GM12875 (cell line): ENCODE data around the gene CDK11A.
"Not testable (repeated sequence)": the region's sequence is repeated elsewhere in the genome, so short reads cannot be mapped to it uniquely, and the experiment has no call there.

ENCODE experiments used
- H3K4me3 ChIP-seq: one replicate; pipeline ENCODE4 v1.5.1; 2011; ENCODE audit warnings: low read depth, low read length, control low read depth
- TF ChIP-seq, protein P1 (sequence below): IDR thresholded peaks from 2 replicates; pipeline ENCODE4 v1.5.1; 2011; ENCODE audit warnings: low read depth, mild to moderate bottlenecking, control low read depth, inconsistent platforms, low read length, moderate library complexity, borderline replicate concordance; ENCODE audit not compliant: insufficient read depth

The CDK11A gene

GRCh38 chr1:1703796-1704195, 20.4 kb downstream of the CDK11A start:
- TF ChIP-seq, protein P1, sequence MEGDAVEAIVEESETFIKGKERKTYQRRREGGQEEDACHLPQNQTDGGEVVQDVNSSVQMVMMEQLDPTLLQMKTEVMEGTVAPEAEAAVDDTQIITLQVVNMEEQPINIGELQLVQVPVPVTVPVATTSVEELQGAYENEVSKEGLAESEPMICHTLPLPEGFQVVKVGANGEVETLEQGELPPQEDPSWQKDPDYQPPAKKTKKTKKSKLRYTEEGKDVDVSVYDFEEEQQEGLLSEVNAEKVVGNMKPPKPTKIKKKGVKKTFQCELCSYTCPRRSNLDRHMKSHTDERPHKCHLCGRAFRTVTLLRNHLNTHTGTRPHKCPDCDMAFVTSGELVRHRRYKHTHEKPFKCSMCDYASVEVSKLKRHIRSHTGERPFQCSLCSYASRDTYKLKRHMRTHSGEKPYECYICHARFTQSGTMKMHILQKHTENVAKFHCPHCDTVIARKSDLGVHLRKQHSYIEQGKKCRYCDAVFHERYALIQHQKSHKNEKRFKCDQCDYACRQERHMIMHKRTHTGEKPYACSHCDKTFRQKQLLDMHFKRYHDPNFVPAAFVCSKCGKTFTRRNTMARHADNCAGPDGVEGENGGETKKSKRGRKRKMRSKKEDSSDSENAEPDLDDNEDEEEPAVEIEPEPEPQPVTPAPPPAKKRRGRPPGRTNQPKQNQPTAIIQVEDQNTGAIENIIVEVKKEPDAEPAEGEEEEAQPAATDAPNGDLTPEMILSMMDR = no peak
- no peak overlapping the region for H3K4me3 ChIP-seq

GRCh38 chr1:1702506-1702905, 21.7 kb downstream of the CDK11A start:
- H3K4me3 ChIP-seq = not testable (repeated sequence)

DNA sequence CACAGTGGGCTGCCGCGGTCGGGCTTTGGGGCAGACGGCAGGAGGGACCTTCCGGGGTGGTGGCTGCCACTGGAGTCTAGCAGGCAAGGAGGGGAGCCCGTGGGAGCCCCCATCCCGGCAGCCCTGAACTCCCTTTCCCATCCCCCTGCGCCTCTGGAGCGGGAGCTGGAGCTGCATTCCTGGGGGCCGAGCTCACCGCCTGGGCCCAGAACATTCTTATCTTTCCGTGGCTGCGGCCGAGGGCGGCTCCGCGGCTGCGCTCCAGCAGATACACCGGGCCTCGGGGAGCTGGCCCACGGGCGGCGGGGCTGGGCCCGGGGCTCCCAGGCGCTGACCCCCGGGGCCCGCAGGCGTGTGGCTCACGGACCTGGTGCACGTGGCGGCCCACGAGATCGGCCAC, 23.6 kb downstream of the CDK11A start:
- not testable (repeated sequence) for H3K4me3 ChIP-seq

- not testable (repeated sequence) for H3K4me3 ChIP-seq
Observed at GRCh38 chr1:1700067-1700466, 24.1 kb downstream of the CDK11A start.

DNA sequence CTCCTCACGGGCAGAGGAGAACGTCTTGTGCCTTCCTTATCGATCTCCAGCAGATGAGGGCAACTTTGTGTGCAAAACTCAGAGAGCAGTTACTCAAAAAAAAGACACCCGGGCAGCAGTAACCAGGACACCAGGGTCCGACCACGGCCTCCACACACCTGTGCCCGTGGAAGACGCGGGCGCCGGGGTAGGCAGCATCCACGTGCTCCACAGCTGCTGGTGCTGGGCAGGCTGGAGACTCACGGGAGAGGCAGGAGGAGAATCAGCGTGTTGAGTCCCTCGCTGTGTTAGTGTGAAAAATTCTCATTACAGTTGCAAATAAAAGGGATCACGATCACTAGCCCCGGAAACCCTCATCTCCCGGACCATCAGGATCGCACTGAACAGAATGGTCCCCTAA, 25.1 kb downstream of the CDK11A start:
- H3K4me3 ChIP-seq = not testable (repeated sequence)

- not testable (repeated sequence) for H3K4me3 ChIP-seq
Observed at GRCh38 chr1:1697358-1698183, 26.6 kb downstream of the CDK11A start.

DNA sequence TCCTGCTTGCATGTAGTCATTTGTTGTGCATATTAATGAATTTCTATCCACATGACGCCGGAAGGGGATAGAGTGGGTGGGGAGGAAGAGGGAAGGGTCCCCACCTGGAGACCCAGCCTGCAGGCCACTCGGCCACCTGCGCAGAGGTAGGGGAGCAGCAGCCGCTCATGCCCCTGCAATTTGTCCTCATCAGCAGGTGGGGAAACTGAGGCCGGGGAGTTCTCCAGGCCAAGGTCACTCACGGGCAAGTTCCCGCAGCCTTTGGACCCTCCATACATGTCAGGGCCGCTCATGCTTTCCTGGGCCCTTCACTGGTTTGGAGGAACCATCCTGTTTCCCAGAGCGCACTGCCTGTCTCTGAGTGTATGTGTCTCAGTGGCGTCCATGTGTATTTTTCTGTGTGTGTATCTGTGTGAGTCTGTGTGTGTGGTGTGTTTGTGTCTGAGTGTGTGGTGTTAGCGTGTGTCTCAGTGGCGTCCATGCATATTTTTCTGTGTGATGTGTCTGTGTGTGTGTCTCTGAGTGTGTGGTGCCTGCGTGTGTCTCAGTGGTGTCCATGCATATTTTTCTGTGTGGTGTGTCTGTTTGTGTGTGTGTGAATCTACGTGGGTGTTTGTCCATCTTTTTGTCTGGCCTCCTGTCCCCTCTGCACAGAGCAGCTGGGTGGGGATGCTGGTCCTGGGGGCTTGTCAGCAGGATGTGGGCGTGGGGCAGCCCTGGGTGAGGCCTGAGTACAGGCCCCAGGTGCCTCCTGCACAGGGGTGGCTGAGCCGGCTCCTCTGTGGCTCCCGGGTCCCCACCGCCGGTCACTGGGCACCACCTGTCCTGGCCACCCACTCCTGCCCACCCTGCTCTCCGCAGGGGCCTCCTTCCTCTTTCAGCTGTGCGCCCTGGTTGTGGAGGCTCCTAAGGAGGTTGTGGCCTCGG, 27.5 kb downstream of the CDK11A start:
- not testable (repeated sequence) for H3K4me3 ChIP-seq

DNA sequence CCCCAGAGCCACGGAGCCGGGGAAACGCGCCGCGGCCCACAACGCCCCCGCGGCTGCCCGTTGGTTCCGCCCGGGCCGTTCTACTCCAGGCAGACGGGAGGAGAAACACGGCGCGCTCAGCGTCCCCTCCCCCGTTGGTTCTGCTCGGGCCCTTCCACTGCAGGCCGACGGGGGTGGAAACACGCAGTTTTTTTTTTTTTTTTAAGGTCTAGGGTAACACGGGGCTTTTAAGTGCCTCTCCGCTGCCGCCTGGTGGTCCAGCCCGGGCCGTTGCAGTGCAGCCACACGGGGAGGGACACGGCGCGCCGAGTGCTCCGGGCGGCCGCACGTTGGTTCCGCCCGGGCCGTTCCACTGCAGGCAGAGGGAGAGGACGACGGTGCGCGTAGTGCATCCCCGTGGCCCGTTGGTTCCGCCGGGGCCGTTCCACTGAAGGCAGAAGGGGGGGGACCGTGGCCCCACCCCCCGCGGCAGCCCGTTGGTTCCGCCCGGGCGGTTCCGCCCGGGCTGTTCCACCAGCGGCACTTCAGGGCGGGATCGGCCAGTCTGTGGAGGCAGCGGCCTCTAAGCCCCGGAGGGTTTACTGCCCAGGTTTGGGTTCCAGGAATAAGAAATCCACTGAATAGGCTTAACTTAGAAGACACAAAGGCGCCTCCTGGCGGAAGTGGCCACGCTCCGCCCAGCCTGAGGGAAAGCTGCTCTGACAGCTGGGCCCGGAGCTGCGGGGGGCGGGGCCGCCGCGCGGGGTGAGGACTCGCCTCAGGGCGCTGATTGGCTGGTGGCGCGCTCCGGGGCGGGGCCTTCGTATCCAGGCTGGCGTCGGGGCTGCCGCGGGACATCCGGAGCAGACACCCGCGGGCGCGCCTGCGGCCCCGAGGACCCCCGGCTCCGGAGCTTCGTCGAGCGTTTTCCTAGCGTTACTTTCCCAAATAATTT, 31.2 kb downstream of the CDK11A start, which contains the start of gene SLC35E2B:
SLC35E2B (minus strand) TSS at position 82 of the 934 bp plus-strand sequence. CDS start 16,096 bp downstream, outside the sequence.
- peak within 1 kb of the TSS; percentile 66 for H3K4me3 ChIP-seq

- H3K4me3 ChIP-seq = peak overlapping the region; percentile 66
Observed at GRCh38 chr1:1692324-1692713, 31.8 kb downstream of the CDK11A start.

DNA sequence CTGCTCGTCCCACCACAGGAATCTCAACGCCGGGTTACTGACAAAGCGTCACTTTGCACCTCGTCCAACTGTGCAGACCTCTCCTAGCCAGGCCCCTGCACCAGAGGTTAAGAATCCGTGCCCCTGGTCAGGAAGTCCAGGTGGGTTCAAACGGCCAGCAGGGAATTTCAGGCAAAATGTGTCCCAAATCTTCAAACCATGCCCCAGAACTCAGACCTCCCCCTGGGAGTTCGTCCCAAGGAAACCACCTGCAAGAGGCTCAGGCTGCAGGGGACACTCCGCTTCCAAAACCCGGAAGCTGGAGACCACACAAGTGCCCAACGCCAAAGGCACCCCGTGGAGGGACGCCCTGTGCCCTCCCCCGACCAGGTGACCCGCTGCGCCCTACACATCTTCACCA, 32.7 kb downstream of the CDK11A start:
- H3K4me3 ChIP-seq = peak overlapping the region; percentile 36

DNA sequence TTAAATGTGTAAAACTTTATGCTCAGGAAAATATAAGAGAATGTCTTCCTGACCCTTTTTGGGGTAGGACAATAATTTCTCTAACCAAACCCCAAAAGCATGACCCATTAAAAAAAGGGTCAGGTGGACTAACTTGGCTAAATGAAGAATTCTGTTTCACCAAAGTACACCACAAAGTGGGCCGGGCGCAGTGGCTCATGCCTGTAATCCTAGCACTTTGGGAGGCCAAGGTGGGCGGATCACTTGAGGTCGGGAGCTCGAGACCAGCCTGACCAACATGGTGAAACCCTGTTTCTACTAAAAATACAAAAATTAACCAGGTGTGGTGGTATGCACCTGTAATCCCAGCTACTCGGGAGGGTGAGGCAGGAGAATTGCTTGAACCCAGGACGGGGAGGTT, 34.6 kb downstream of the CDK11A start:
- not testable (repeated sequence) for H3K4me3 ChIP-seq

GRCh38 chr1:1687846-1688245, 36.3 kb downstream of the CDK11A start:
- TF ChIP-seq, protein P1 = no peak

More at GRCh38 chr1:1687846-1688245, 36.3 kb downstream of the CDK11A start:
- H3K4me3 ChIP-seq = no peak overlapping the region
